Measurements from ENCODE around the gene FBXL7. TPM values are rescaled to one million over a fixed set of nuclear protein-coding genes. Genes with fewer than 3 reads are reported as not detected.

The FBXL7 gene
- polyA plus RNA-seq, 4 donors = 0.22 to 4.2 (median 2.7) TPM

DNA sequence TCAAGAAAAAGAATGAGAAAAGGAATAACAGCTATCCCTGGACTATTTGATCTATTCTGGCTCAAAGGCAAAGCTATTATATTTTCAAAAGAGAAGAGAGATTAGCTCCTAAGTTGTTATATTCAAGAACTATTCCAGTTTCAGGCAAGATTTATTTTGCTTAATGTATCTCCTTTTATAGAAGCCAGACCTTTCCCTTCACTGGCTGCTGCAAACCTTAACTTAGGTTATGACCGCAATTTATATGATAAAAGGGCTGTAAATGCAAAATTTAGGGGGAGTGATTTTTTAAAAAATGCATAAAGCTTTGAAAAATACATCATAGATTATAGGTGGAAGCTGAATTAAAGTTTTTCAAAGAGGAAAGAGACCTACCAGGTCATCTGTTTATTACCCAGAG lies 97.8 kb downstream of the FBXL7 start:
- no peaks in the 10 kb centered on the region for H3K4me1 ChIP-seq (ENCODE audit: control insufficient read depth in 3 of 3, insufficient read depth in 2 of 3, low read depth in 1 of 3, low read length in 2 of 3)
- no peaks in the 10 kb centered on the region for H3K9me3 ChIP-seq (ENCODE audit: control insufficient read depth in 2 of 2, insufficient read depth in 1 of 2, low read depth in 1 of 2, low read length in 1 of 2)
- no peak for DNase-seq
- H3K36me3 ChIP-seq (ENCODE audit: control insufficient read depth in 3 of 3, insufficient read depth in 2 of 3, low read depth in 1 of 3, low read length in 3 of 3) = no peaks in the 10 kb centered on the region
- WGBS, 3 donors = 92 to 100% (median 93%) methylated on average over 1 of the region's 1 CpG
- no peak for FAIRE-seq
- no peak overlapping the region for H3K27ac ChIP-seq (ENCODE audit: low read depth in 1 of 3, low read length in 2 of 3)
- H3K27me3 ChIP-seq (ENCODE audit: control insufficient read depth in 3 of 3, insufficient read depth in 3 of 3, low read length in 3 of 3) = no peaks in the 10 kb centered on the region
- no peak overlapping the region for H3K4me3 ChIP-seq (ENCODE audit: low read depth in 1 of 3, low read length in 3 of 3)

DNA sequence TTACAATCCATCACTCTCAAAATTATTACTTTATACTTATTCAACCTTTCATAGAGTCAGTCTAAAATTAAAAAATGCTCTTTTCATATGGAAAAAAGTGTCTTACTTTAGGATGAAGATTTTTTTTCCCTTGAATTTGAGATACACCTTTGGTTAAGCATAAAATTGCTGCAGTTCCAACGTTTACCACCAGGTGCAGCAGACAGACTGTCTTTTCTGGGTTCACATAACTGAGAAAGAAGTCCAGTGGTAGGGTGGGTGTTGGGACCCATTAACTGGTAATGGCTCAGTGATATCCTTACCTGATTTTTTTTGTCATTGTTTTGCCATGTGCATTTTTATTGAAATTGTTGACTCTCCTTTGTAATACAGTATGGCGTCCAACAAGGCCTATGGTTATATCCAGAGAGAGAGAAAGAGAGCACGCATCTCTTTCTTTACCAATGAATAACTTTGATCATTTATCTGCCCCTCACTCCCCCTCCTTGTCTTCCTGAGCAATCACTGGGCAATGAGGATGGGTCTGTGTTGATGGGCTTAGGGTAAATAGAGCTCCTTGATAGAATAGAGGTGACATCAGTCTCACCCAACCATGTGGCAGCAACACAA lies 98.4 kb downstream of the FBXL7 start:
- peak; percentile 2 to 10 for DNase-seq
- H3K4me1 ChIP-seq (ENCODE audit: control insufficient read depth in 3 of 3, insufficient read depth in 2 of 3, low read depth in 1 of 3, low read length in 2 of 3) = no peaks in the 10 kb centered on the region
- WGBS, 3 donors = 67 to 71% (median 68%) methylated on average over 3 of the region's 3 CpGs
- no peak for FAIRE-seq
- H3K4me3 ChIP-seq (ENCODE audit: low read depth in 1 of 3, low read length in 3 of 3) = no peak overlapping the region
- no peak overlapping the region for H3K27ac ChIP-seq (ENCODE audit: low read depth in 1 of 3, low read length in 2 of 3)
- H3K9me3 ChIP-seq (ENCODE audit: control insufficient read depth in 2 of 2, insufficient read depth in 1 of 2, low read depth in 1 of 2, low read length in 1 of 2) = no peaks in the 10 kb centered on the region
- H3K36me3 ChIP-seq (ENCODE audit: control insufficient read depth in 3 of 3, insufficient read depth in 2 of 3, low read depth in 1 of 3, low read length in 3 of 3) = no peaks in the 10 kb centered on the region
- no peaks in the 10 kb centered on the region for H3K27me3 ChIP-seq (ENCODE audit: control insufficient read depth in 3 of 3, insufficient read depth in 3 of 3, low read length in 3 of 3)

GRCh38 chr5:15600035-15600434 lies 100.1 kb downstream of the FBXL7 start:
- WGBS, 3 donors = 57 to 78% (median 70%) methylated on average over 4 of the region's 4 CpGs
- H3K27me3 ChIP-seq (ENCODE audit: control insufficient read depth in 3 of 3, insufficient read depth in 3 of 3, low read length in 3 of 3) = no peaks in the 10 kb centered on the region
- no peaks in the 10 kb centered on the region for H3K4me1 ChIP-seq (ENCODE audit: control insufficient read depth in 3 of 3, insufficient read depth in 2 of 3, low read depth in 1 of 3, low read length in 2 of 3)
- no peak overlapping the region for H3K4me3 ChIP-seq (ENCODE audit: low read depth in 1 of 3, low read length in 3 of 3)
- H3K27ac ChIP-seq (ENCODE audit: low read depth in 1 of 3, low read length in 2 of 3) = no peak overlapping the region
- no peak for DNase-seq
- no peak for FAIRE-seq
- H3K36me3 ChIP-seq (ENCODE audit: control insufficient read depth in 3 of 3, insufficient read depth in 2 of 3, low read depth in 1 of 3, low read length in 3 of 3) = no peaks in the 10 kb centered on the region
- H3K9me3 ChIP-seq (ENCODE audit: control insufficient read depth in 2 of 2, insufficient read depth in 1 of 2, low read depth in 1 of 2, low read length in 1 of 2) = no peaks in the 10 kb centered on the region

DNA sequence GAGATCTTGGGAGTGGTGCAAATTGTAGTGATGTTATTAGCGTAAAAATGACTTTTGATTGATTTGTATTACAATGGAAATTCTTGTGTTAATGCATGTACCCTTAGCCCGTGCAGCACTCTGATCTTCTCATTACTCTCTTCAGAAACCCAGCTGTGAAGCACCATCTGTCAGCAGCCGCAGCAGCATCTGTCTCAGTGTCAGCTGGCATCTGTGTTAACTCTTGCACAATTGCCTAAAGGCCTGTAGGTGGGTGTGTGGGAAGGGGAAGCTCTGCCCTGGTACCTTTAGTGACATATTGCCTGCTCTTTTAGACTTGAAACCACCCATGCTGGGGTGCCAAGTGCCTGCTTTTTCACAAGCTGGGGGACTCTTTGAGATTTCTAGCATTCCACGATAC lies 101.3 kb downstream of the FBXL7 start:
- 66 to 75% (median 73%) methylated on average over 4 of the region's 4 CpGs for WGBS, 3 donors
- Histone ChIP-seq H3K27ac (ENCODE audit: low read depth in 1 of 3, low read length in 2 of 3) (no peak overlapping the region), H3K36me3 (ENCODE audit: control insufficient read depth in 3 of 3, insufficient read depth in 2 of 3, low read depth in 1 of 3, low read length in 3 of 3) (no peaks in the 10 kb centered on the region), H3K27me3 (ENCODE audit: control insufficient read depth in 3 of 3, insufficient read depth in 3 of 3, low read length in 3 of 3) (no peaks in the 10 kb centered on the region), H3K9me3 (ENCODE audit: control insufficient read depth in 2 of 2, insufficient read depth in 1 of 2, low read depth in 1 of 2, low read length in 1 of 2) (no peaks in the 10 kb centered on the region), H3K4me1 (ENCODE audit: control insufficient read depth in 3 of 3, insufficient read depth in 2 of 3, low read depth in 1 of 3, low read length in 2 of 3) (no peaks in the 10 kb centered on the region), H3K4me3 (ENCODE audit: low read depth in 1 of 3, low read length in 3 of 3) (no peak overlapping the region)
- FAIRE-seq = no peak
- no peak for DNase-seq

- Histone ChIP-seq H3K27ac (ENCODE audit: low read depth in 1 of 3, low read length in 2 of 3) (no peak overlapping the region), H3K9me3 (ENCODE audit: control insufficient read depth in 2 of 2, insufficient read depth in 1 of 2, low read depth in 1 of 2, low read length in 1 of 2) (no peaks in the 10 kb centered on the region), H3K4me1 (ENCODE audit: control insufficient read depth in 3 of 3, insufficient read depth in 2 of 3, low read depth in 1 of 3, low read length in 2 of 3) (no peaks in the 10 kb centered on the region), H3K27me3 (ENCODE audit: control insufficient read depth in 3 of 3, insufficient read depth in 3 of 3, low read length in 3 of 3) (no peaks in the 10 kb centered on the region), H3K4me3 (ENCODE audit: low read depth in 1 of 3, low read length in 3 of 3) (no peak overlapping the region), H3K36me3 (ENCODE audit: control insufficient read depth in 3 of 3, insufficient read depth in 2 of 3, low read depth in 1 of 3, low read length in 3 of 3) (no peaks in the 10 kb centered on the region)
- 79 to 93% (median 89%) methylated on average over 2 of the region's 2 CpGs for WGBS, 3 donors
- FAIRE-seq (no peak), DNase-seq (no peak)
These were observed 101.9 kb downstream of the FBXL7 start for GRCh38 chr5:15601853-15602252.

- DNase-seq = no peak
- FAIRE-seq = no peak
- 84 to 91% (median 89%) methylated on average over 2 of the region's 2 CpGs for WGBS, 3 donors
These were observed 105.0 kb downstream of the FBXL7 start for GRCh38 chr5:15604986-15605385.

GRCh38 chr5:15606197-15606596 lies 106.2 kb downstream of the FBXL7 start:
- H3K9me3 ChIP-seq (ENCODE audit: control insufficient read depth in 2 of 2, insufficient read depth in 1 of 2, low read depth in 1 of 2, low read length in 1 of 2) = no peaks in the 10 kb centered on the region
- no peaks in the 10 kb centered on the region for H3K36me3 ChIP-seq (ENCODE audit: control insufficient read depth in 3 of 3, insufficient read depth in 2 of 3, low read depth in 1 of 3, low read length in 3 of 3)
- WGBS, 3 donors = 78 to 84% (median 82%) methylated on average over 8 of the region's 8 CpGs
- no peak for DNase-seq
- H3K27me3 ChIP-seq (ENCODE audit: control insufficient read depth in 3 of 3, insufficient read depth in 3 of 3, low read length in 3 of 3) = no peaks in the 10 kb centered on the region
- H3K4me3 ChIP-seq (ENCODE audit: low read depth in 1 of 3, low read length in 3 of 3) = no peak overlapping the region
- no peak for FAIRE-seq
- no peak overlapping the region for H3K27ac ChIP-seq (ENCODE audit: low read depth in 1 of 3, low read length in 2 of 3)
- no peaks in the 10 kb centered on the region for H3K4me1 ChIP-seq (ENCODE audit: control insufficient read depth in 3 of 3, insufficient read depth in 2 of 3, low read depth in 1 of 3, low read length in 2 of 3)

More at GRCh38 chr5:15604986-15605385, 105.0 kb downstream of the FBXL7 start:
- no peaks in the 10 kb centered on the region for H3K4me1 ChIP-seq (ENCODE audit: control insufficient read depth in 3 of 3, insufficient read depth in 2 of 3, low read depth in 1 of 3, low read length in 2 of 3)
- H3K9me3 ChIP-seq (ENCODE audit: control insufficient read depth in 2 of 2, insufficient read depth in 1 of 2, low read depth in 1 of 2, low read length in 1 of 2) = no peaks in the 10 kb centered on the region
- H3K36me3 ChIP-seq (ENCODE audit: control insufficient read depth in 3 of 3, insufficient read depth in 2 of 3, low read depth in 1 of 3, low read length in 3 of 3) = no peaks in the 10 kb centered on the region
- H3K27me3 ChIP-seq (ENCODE audit: control insufficient read depth in 3 of 3, insufficient read depth in 3 of 3, low read length in 3 of 3) = no peaks in the 10 kb centered on the region
- no peak overlapping the region for H3K4me3 ChIP-seq (ENCODE audit: low read depth in 1 of 3, low read length in 3 of 3)
- H3K27ac ChIP-seq (ENCODE audit: low read depth in 1 of 3, low read length in 2 of 3) = no peak overlapping the region

- Histone ChIP-seq H3K4me1 (ENCODE audit: control insufficient read depth in 3 of 3, insufficient read depth in 2 of 3, low read depth in 1 of 3, low read length in 2 of 3) (no peaks in the 10 kb centered on the region), H3K4me3 (ENCODE audit: low read depth in 1 of 3, low read length in 3 of 3) (no peak overlapping the region), H3K36me3 (ENCODE audit: control insufficient read depth in 3 of 3, insufficient read depth in 2 of 3, low read depth in 1 of 3, low read length in 3 of 3) (no peaks in the 10 kb centered on the region), H3K27me3 (ENCODE audit: control insufficient read depth in 3 of 3, insufficient read depth in 3 of 3, low read length in 3 of 3) (no peaks in the 10 kb centered on the region), H3K9me3 (ENCODE audit: control insufficient read depth in 2 of 2, insufficient read depth in 1 of 2, low read depth in 1 of 2, low read length in 1 of 2) (no peaks in the 10 kb centered on the region), H3K27ac (ENCODE audit: low read depth in 1 of 3, low read length in 2 of 3) (no peak overlapping the region)
- DNase-seq (no peak), FAIRE-seq (no peak)
- 54 to 75% (median 73%) methylated on average over 2 of the region's 2 CpGs for WGBS, 3 donors
These were observed 107.1 kb downstream of the FBXL7 start for GRCh38 chr5:15607076-15607475.

GRCh38 chr5:15609076-15609725 lies 109.2 kb downstream of the FBXL7 start:
- no peak overlapping the region for H3K27ac ChIP-seq (ENCODE audit: low read depth in 1 of 3, low read length in 2 of 3)
- FAIRE-seq (no peak), DNase-seq (no peak)
- H3K9me3 ChIP-seq (ENCODE audit: control insufficient read depth in 2 of 2, insufficient read depth in 1 of 2, low read depth in 1 of 2, low read length in 1 of 2) = no peaks in the 10 kb centered on the region
- no peak overlapping the region for H3K4me3 ChIP-seq (ENCODE audit: low read depth in 1 of 3, low read length in 3 of 3)
- 86 to 91% (median 88%) methylated on average over 3 of the region's 3 CpGs for WGBS, 3 donors
- no peaks in the 10 kb centered on the region for H3K4me1 ChIP-seq (ENCODE audit: control insufficient read depth in 3 of 3, insufficient read depth in 2 of 3, low read depth in 1 of 3, low read length in 2 of 3)
- H3K27me3 ChIP-seq (ENCODE audit: control insufficient read depth in 3 of 3, insufficient read depth in 3 of 3, low read length in 3 of 3) = no peaks in the 10 kb centered on the region
- no peaks in the 10 kb centered on the region for H3K36me3 ChIP-seq (ENCODE audit: control insufficient read depth in 3 of 3, insufficient read depth in 2 of 3, low read depth in 1 of 3, low read length in 3 of 3)
